Measurements from ENCODE around the gene KANSL1. TPM values are rescaled to one million over a fixed set of nuclear protein-coding genes. Genes with fewer than 3 reads are reported as not detected.

The KANSL1 gene
- polyA plus RNA-seq, 1 of the 3 experiments (the other 2 are of a cell fraction), result 10.0 TPM

GRCh38 chr17:46109603-46110189, 83.5 kb downstream of the KANSL1 start:
- Histone ChIP-seq H3K27me3 (ENCODE audit: insufficient read depth) (no peaks in the 10 kb centered on the region), H3K9ac (no peak overlapping the region), H3F3A (replicated peaks; ENCODE audit: insufficient read depth) (no peaks in the 10 kb centered on the region), H3K36me3 (replicated peaks in 1 of 2; ENCODE audit: control insufficient read depth in 1 of 2, insufficient read depth in 2 of 2, low read length in 1 of 2) (no peaks in the 10 kb centered on the region), H3K9me3 (no peaks in the 10 kb centered on the region), H3K27ac (ENCODE audit: low read depth in 2 of 2, low read length in 1 of 2) (no peak overlapping the region), H3K4me3 (ENCODE audit: low read depth in 2 of 2, low read length in 1 of 2) (no peak overlapping the region), H2AFZ (ENCODE audit: low read depth) (no peak overlapping the region), H4K20me1 (ENCODE audit: insufficient read depth) (peaks cover 100% of the 10 kb centered on the region), H3K79me2 (ENCODE audit: insufficient read depth) (peaks cover 100% of the 10 kb centered on the region), H3K9me2 (no peaks in the 10 kb centered on the region), H3K4me2 (no peak overlapping the region), H3K4me1 (ENCODE audit: control insufficient read depth in 1 of 2, insufficient read depth in 2 of 2, low read depth in 1 of 2, low read length in 1 of 2) (peaks cover 3 to 14% of the 10 kb centered on the region in 2 experiments; a peak in 3 of 4 replicates)
- no peak for DNase-seq
- TF ChIP-seq NRF1 (IDR thresholded peaks at IDR 0.05; ENCODE audit: low read depth, low read length) (no peak), SMC3 (IDR thresholded peaks at IDR 0.05; ENCODE audit: low read depth, low read length) (no peak), TEAD4 (IDR thresholded peaks at IDR 0.05; ENCODE audit: borderline replicate concordance, insufficient read depth) (no peak), GATA2 (CRISPR knock-in tag; IDR thresholded peaks at IDR 0.05) (no peak), FOXJ3 (CRISPR knock-in tag; IDR thresholded peaks at IDR 0.05) (no peak), TCF12 (IDR thresholded peaks at IDR 0.05) (no peak), TAF1 (IDR thresholded peaks at IDR 0.05; ENCODE audit: borderline replicate concordance, low read depth, low read length) (no peak), JUND (IDR thresholded peaks at IDR 0.05) (no peak), CTCF (IDR thresholded peaks at IDR 0.05) (no peak), MXI1 (IDR thresholded peaks at IDR 0.05; ENCODE audit: low read depth, low read length) (no peak), FOXM1 (IDR thresholded peaks at IDR 0.05; ENCODE audit: low read depth) (no peak), USF1 (IDR thresholded peaks at IDR 0.05; ENCODE audit: borderline replicate concordance, low read depth) (no peak), FOSL2 (IDR thresholded peaks at IDR 0.05; ENCODE audit: borderline replicate concordance, low read depth) (no peak), POLR2AphosphoS5 (IDR thresholded peaks at IDR 0.05; ENCODE audit: low read depth, low read length) (no peak), NFIC (IDR thresholded peaks at IDR 0.05; ENCODE audit: borderline replicate concordance) (no peak)
- TF ChIP-seq, protein P1, sequence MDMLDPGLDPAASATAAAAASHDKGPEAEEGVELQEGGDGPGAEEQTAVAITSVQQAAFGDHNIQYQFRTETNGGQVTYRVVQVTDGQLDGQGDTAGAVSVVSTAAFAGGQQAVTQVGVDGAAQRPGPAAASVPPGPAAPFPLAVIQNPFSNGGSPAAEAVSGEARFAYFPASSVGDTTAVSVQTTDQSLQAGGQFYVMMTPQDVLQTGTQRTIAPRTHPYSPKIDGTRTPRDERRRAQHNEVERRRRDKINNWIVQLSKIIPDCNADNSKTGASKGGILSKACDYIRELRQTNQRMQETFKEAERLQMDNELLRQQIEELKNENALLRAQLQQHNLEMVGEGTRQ (IDR thresholded peaks at IDR 0.05; ENCODE audit: borderline replicate concordance, low read depth, low read length), result no peak
- TF ChIP-seq, protein P2, sequence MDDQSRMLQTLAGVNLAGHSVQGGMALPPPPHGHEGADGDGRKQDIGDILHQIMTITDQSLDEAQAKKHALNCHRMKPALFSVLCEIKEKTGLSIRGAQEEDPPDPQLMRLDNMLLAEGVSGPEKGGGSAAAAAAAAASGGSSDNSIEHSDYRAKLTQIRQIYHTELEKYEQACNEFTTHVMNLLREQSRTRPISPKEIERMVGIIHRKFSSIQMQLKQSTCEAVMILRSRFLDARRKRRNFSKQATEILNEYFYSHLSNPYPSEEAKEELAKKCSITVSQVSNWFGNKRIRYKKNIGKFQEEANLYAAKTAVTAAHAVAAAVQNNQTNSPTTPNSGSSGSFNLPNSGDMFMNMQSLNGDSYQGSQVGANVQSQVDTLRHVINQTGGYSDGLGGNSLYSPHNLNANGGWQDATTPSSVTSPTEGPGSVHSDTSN (IDR thresholded peaks at IDR 0.05), result no peak
- POLR2A ChIA-PET, result no interaction called here
- WGBS (ENCODE audit: low lambda C conversion rate), result 85% methylated on average over 2 of the region's 2 CpGs
- CTCF ChIA-PET, result interaction anchor here (0.8 to 2.1 kb wide), 5 partner anchors 10 to 83 kb away, joined by 3 to 7 read pairs (median 5); partner anchors contain the start of gene KANSL1
